ENCODE results near the gene RBFA.

DNA sequence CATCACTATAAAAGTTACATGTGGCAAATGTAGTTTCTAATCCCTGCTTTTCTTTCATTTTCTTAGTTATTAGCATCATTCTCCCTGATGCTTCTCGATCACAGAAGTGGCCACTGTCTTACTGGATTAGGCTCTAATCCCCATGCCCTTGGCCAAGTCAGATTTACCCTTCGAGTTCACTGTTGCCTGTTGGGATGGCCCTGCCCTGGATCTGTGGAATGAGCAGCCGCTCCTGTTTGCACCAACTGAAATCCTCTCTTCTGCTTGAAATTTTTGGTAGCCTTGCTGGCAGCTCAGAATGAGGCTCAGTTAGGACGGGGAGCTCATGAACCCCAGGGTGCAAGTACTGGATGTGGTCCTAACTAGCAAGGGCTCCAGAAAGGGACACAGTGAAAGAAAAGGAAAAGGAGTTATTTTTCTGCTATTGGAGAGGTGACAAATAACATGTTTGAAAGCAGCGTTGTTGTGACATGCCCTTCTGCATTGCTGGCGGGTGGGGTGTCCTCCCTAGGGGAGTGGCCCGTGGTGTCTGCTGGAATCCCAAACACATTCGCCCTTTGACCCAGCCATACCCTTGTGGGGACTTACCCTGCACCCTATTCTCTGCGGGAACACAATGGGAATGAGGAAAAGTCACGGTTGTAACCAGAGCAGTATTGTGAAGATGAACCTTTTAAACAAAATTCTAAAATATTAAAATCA is 34.5 kb downstream of the RBFA start:
- TF ChIP-seq POLR2A (IDR thresholded peaks at IDR 0.05; ENCODE audit: low read length), result no peak
- TF ChIP-seq GATA1 (IDR thresholded peaks at IDR 0.05; ENCODE audit: low read depth, low read length), result no peak

Measured in erythroblast (primary cell).